Measurements from ENCODE around the gene MKLN1.
"Not testable (repeated sequence)": the region's sequence is repeated elsewhere in the genome, so short reads cannot be mapped to it uniquely, and the experiment has no call there.

MKLN1 gene

GRCh38 chr7:131404226-131404911 is 76.7 kb downstream of the MKLN1 start:
- no peak for DNase-seq

GRCh38 chr7:131409129-131409766 is 81.6 kb downstream of the MKLN1 start:
- no peak for DNase-seq

- no peak for DNase-seq
These were observed 84.4 kb downstream of the MKLN1 start for GRCh38 chr7:131412031-131412430.

- DNase-seq: no peak
These were observed 86.0 kb downstream of the MKLN1 start for GRCh38 chr7:131413711-131414110.

- no peak for DNase-seq
These were observed 96.6 kb downstream of the MKLN1 start for GRCh38 chr7:131424219-131424822.

GRCh38 chr7:131425992-131426391 is 98.3 kb downstream of the MKLN1 start:
- DNase-seq: no peak

GRCh38 chr7:131430826-131431225 is 103.2 kb downstream of the MKLN1 start:
- not testable (repeated sequence) for DNase-seq

- DNase-seq: no peak
These were observed 103.6 kb downstream of the MKLN1 start for GRCh38 chr7:131431289-131431688.

GRCh38 chr7:131431756-131432155 is 104.1 kb downstream of the MKLN1 start:
- DNase-seq: no peak

- no peak for DNase-seq
These were observed 108.7 kb downstream of the MKLN1 start for GRCh38 chr7:131436384-131436783.

GRCh38 chr7:131438969-131439368 is 111.3 kb downstream of the MKLN1 start:
- DNase-seq: no peak

GRCh38 chr7:131443496-131443895 is 115.8 kb downstream of the MKLN1 start:
- no peak for DNase-seq

- DNase-seq: no peak
These were observed 117.0 kb downstream of the MKLN1 start for GRCh38 chr7:131444683-131445082.

GRCh38 chr7:131449373-131449902 is 121.8 kb downstream of the MKLN1 start:
- DNase-seq: no peak

GRCh38 chr7:131454498-131454897 is 126.8 kb downstream of the MKLN1 start:
- DNase-seq: no peak

- no peak for DNase-seq
These were observed 127.3 kb downstream of the MKLN1 start for GRCh38 chr7:131455001-131455400.

GRCh38 chr7:131455546-131455945 is 127.9 kb downstream of the MKLN1 start:
- no peak for DNase-seq

- no peak for DNase-seq
These were observed 128.7 kb downstream of the MKLN1 start for GRCh38 chr7:131456338-131456737.

GRCh38 chr7:131459256-131459655 is 131.6 kb downstream of the MKLN1 start:
- DNase-seq: no peak

- no peak for DNase-seq
These were observed 134.4 kb downstream of the MKLN1 start for GRCh38 chr7:131462059-131462458.

GRCh38 chr7:131462715-131463114 is 135.0 kb downstream of the MKLN1 start:
- not testable (repeated sequence) for DNase-seq

- no peak for DNase-seq
These were observed 139.2 kb downstream of the MKLN1 start for GRCh38 chr7:131466735-131467365.

GRCh38 chr7:131467788-131468187 is 140.1 kb downstream of the MKLN1 start:
- no peak for DNase-seq

Measured in stimulated activated CD4-positive, alpha-beta T cell treated with anti-CD3 and anti-CD28 coated beads, Interleukin-4, amount 100 ng/mL, for 1 hour (primary cell).